Measurements from ENCODE around the gene CDC42BPB.

- no peak for TF ChIP-seq CTCF (IDR thresholded peaks at IDR 0.05)
- no peak for TF ChIP-seq YY1 (IDR thresholded peaks at IDR 0.05; ENCODE audit: low read depth)
- TF ChIP-seq ZBTB33 (IDR thresholded peaks at IDR 0.05; ENCODE audit: borderline replicate concordance, low read depth): no peak
- TF ChIP-seq FOXJ3 (CRISPR knock-in tag; IDR thresholded peaks at IDR 0.05): no peak
- no peak for TF ChIP-seq TCF12 (IDR thresholded peaks at IDR 0.05)
- no peak for TF ChIP-seq REST (IDR thresholded peaks at IDR 0.05; ENCODE audit: low read depth, low read length)
- no peak for TF ChIP-seq CHD2 (IDR thresholded peaks at IDR 0.05; ENCODE audit: low read length, partially characterized antibody)
- TF ChIP-seq POLR2AphosphoS5 (IDR thresholded peaks at IDR 0.05; ENCODE audit: low read depth, low read length): no peak
- TF ChIP-seq GATA2 (CRISPR knock-in tag; IDR thresholded peaks at IDR 0.05): no peak
- no peak for TF ChIP-seq JUND (IDR thresholded peaks at IDR 0.05)
- TF ChIP-seq TEAD4 (IDR thresholded peaks at IDR 0.05; ENCODE audit: borderline replicate concordance, insufficient read depth): no peak
- TF ChIP-seq RCOR1 (IDR thresholded peaks at IDR 0.05; ENCODE audit: low read length): no peak
- TF ChIP-seq TAF1 (IDR thresholded peaks at IDR 0.05; ENCODE audit: borderline replicate concordance, low read depth, low read length): no peak
Observed at GRCh38 chr14:103072595-103073366, 15.4 kb upstream of the CDC42BPB start.
